ENCODE data around the gene VPS13D.

Gene VPS13D

DNA sequence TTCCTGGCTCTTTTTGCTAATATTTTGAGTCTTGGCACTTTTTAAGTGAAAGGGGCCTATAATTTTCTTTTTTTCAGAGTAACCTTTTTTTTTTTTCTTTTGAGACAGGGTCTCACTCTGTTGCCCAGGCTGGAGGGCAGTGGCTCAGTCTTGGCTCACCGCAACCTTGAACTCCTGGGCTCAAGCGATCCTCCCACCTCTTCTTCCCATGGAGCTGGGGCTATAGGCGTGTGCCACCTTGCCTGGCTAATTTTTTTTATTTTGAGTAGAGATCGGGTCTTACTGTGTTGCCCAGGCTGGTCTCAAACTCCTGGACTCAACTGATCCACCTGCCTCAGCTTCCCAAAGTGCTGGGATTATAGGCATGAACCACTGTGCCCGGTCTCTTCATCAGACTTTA is 285.4 kb downstream of the VPS13D start:
- Histone ChIP-seq H2AFZ (ENCODE audit: low read depth, low read length) (no peak overlapping the region), H3K9me3 (ENCODE audit: insufficient read depth, low read length, severe bottlenecking) (no peaks in the 10 kb centered on the region), H3K9ac (ENCODE audit: low read depth, low read length) (no peak overlapping the region), H3K27ac (ENCODE audit: low read length) (no peak overlapping the region), H3K4me2 (ENCODE audit: insufficient read depth, low read length) (no peak overlapping the region), H3K4me1 (ENCODE audit: insufficient read depth, low read length) (peaks cover 7% of the 10 kb centered on the region), H3K79me2 (ENCODE audit: insufficient read depth, low read length) (no peaks in the 10 kb centered on the region), H3K36me3 (ENCODE audit: insufficient read depth, low read length) (no peaks in the 10 kb centered on the region; the same call in 1 of the 2 replicates), H4K20me1 (ENCODE audit: insufficient read depth, low read length) (no peaks in the 10 kb centered on the region), H3K27me3 (ENCODE audit: insufficient read depth, low read length, poor library complexity) (no peaks in the 10 kb centered on the region), H3K4me3 (ENCODE audit: low read depth in 1 of 2, low read length in 2 of 2) (no peak overlapping the region)
- DNase-seq (no peak), ATAC-seq (ENCODE audit: insufficient read depth, low read depth) (no peak)
- TF ChIP-seq, protein P1, sequence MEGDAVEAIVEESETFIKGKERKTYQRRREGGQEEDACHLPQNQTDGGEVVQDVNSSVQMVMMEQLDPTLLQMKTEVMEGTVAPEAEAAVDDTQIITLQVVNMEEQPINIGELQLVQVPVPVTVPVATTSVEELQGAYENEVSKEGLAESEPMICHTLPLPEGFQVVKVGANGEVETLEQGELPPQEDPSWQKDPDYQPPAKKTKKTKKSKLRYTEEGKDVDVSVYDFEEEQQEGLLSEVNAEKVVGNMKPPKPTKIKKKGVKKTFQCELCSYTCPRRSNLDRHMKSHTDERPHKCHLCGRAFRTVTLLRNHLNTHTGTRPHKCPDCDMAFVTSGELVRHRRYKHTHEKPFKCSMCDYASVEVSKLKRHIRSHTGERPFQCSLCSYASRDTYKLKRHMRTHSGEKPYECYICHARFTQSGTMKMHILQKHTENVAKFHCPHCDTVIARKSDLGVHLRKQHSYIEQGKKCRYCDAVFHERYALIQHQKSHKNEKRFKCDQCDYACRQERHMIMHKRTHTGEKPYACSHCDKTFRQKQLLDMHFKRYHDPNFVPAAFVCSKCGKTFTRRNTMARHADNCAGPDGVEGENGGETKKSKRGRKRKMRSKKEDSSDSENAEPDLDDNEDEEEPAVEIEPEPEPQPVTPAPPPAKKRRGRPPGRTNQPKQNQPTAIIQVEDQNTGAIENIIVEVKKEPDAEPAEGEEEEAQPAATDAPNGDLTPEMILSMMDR (IDR thresholded peaks at IDR 0.05; ENCODE audit: borderline replicate concordance, extremely low read depth, low read length, poor library complexity, severe bottlenecking), result no peak
- TF ChIP-seq EZH2 (IDR thresholded peaks at IDR 0.05; ENCODE audit: borderline replicate concordance, low read depth, low read length, severe bottlenecking), result no peak

DNA sequence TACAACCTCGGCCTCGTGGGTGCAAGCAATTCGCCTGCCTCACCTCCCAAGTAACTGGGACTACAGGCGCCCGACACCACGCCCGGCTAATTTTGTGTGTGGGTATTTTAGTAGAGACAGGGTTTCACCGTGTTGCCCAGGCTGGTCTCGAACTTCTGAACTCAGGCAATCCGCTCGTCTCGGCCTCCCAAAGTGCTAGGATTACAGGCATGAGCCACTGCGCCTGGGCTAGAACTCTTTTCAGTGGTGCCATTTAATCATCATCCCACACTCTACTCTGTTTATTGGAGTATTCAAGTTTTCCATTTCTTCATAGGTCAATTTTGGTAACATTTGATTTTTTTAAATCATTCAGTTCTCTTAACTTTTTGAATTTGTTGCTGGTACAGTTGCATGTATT is 286.9 kb downstream of the VPS13D start:
- Histone ChIP-seq H3K9ac (ENCODE audit: low read depth, low read length) (no peak overlapping the region), H3K36me3 (ENCODE audit: insufficient read depth, low read length) (no peaks in the 10 kb centered on the region), H4K20me1 (ENCODE audit: insufficient read depth, low read length) (no peaks in the 10 kb centered on the region), H3K4me3 (ENCODE audit: low read depth in 1 of 2, low read length in 2 of 2) (no peak overlapping the region), H3K27ac (ENCODE audit: low read length) (no peak overlapping the region), H3K27me3 (ENCODE audit: insufficient read depth, low read length, poor library complexity) (no peaks in the 10 kb centered on the region), H3K4me2 (ENCODE audit: insufficient read depth, low read length) (no peak overlapping the region), H2AFZ (ENCODE audit: low read depth, low read length) (no peak overlapping the region), H3K9me3 (ENCODE audit: insufficient read depth, low read length, severe bottlenecking) (no peaks in the 10 kb centered on the region), H3K4me1 (ENCODE audit: insufficient read depth, low read length) (no peaks in the 10 kb centered on the region), H3K79me2 (ENCODE audit: insufficient read depth, low read length) (no peaks in the 10 kb centered on the region)
- TF ChIP-seq EZH2 (IDR thresholded peaks at IDR 0.05; ENCODE audit: borderline replicate concordance, low read depth, low read length, severe bottlenecking), result no peak
- TF ChIP-seq, protein P1 (IDR thresholded peaks at IDR 0.05; ENCODE audit: borderline replicate concordance, extremely low read depth, low read length, poor library complexity, severe bottlenecking), result no peak
- ATAC-seq (ENCODE audit: insufficient read depth, low read depth) (no peak), DNase-seq (no peak)

DNA sequence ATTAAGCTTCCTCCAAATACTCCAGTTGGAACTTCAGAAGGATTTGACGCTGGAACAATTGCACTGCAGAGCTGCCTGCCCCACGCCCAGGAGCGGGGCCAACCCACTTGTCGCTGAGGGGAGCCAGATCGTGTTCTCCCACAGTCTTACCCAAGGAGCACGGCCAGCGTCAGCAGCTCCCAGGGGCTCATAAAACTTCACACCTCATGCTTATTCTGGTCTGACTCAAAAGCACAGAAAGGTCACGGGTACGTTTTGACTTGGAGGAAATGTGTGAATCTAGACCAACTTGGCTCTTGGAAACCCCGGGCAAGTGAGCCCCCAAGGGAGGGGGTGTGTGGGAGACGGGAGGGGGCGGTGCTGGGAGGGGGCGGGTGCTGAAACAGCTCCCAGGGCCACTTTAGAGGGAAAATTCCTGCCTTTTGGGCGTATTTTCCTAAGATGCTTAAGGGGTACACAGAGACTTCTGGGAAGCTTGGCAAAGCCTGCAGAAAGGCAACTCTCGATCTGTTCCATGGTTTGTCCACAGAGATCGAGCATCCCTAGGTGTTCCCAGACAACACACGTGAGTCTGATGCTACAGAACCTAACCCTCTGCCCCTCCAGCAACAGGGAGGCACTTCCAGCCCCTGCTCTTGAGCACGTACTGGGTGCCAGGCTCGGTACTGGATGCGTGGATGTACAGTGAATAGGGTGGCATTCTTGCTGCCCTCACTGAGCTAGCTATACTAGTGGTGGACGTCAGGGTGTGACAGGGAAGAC is 289.3 kb downstream of the VPS13D start:
- H2AFZ ChIP-seq (ENCODE audit: low read depth, low read length), result no peak overlapping the region
- no peak overlapping the region for H3K27ac ChIP-seq (ENCODE audit: low read length)
- H3K27me3 ChIP-seq (ENCODE audit: insufficient read depth, low read length, poor library complexity), result no peaks in the 10 kb centered on the region
- H3K4me3 ChIP-seq (ENCODE audit: low read depth in 1 of 2, low read length in 2 of 2), result no peak overlapping the region
- no peaks in the 10 kb centered on the region for H3K79me2 ChIP-seq (ENCODE audit: insufficient read depth, low read length)
- no peaks in the 10 kb centered on the region for H3K9me3 ChIP-seq (ENCODE audit: insufficient read depth, low read length, severe bottlenecking)
- TF ChIP-seq, protein P1 (IDR thresholded peaks at IDR 0.05; ENCODE audit: borderline replicate concordance, extremely low read depth, low read length, poor library complexity, severe bottlenecking), result no peak
- TF ChIP-seq EZH2 (IDR thresholded peaks at IDR 0.05; ENCODE audit: borderline replicate concordance, low read depth, low read length, severe bottlenecking), result no peak
- no peak for ATAC-seq (ENCODE audit: insufficient read depth, low read depth)
- no peak overlapping the region for H3K4me2 ChIP-seq (ENCODE audit: insufficient read depth, low read length)
- H3K4me1 ChIP-seq (ENCODE audit: insufficient read depth, low read length), result no peaks in the 10 kb centered on the region
- no peaks in the 10 kb centered on the region for H4K20me1 ChIP-seq (ENCODE audit: insufficient read depth, low read length)
- H3K36me3 ChIP-seq (ENCODE audit: insufficient read depth, low read length), result no peaks in the 10 kb centered on the region
- no peak for DNase-seq
- H3K9ac ChIP-seq (ENCODE audit: low read depth, low read length), result no peak overlapping the region
